GM23338 (cell line): Measurements from ENCODE around the gene LXN.

ENCODE experiments used
- CREB1 ChIP-seq: fragments of 250-450 bp; sonication (Bioruptor Pico); IDR thresholded peaks from 2 replicates; pipeline ENCODE4 v1.5.0; 2020; ENCODE audit warnings: low read depth, mild to moderate bottlenecking, moderate library complexity
- EZH2 ChIP-seq: fragments of 200-600 bp; sonication (generic); IDR thresholded peaks from one replicate; pipeline ENCODE4 v1.8.0; 2017; ENCODE audit warnings: antibody characterized with exemption, mild to moderate bottlenecking, low read depth; ENCODE audit not compliant: unreplicated experiment
- EZH2phosphoT487 ChIP-seq: fragments of 200-600 bp; sonication (generic); IDR thresholded peaks from one replicate; pipeline ENCODE4 v1.8.1; 2018; ENCODE audit warnings: antibody characterized with exemption; ENCODE audit not compliant: unreplicated experiment
- JUNB ChIP-seq: IDR thresholded peaks from one replicate; pipeline ENCODE4 v1.6.1; 2016; ENCODE audit warnings: antibody characterized with exemption; ENCODE audit not compliant: unreplicated experiment
- POLR2AphosphoS5 ChIP-seq: IDR thresholded peaks from 2 replicates; pipeline ENCODE4 v1.6.1; 2016; ENCODE audit warnings: antibody characterized with exemption, low read depth
- TF ChIP-seq, protein P1 (sequence below), 2 experiments: fragments of 200-600 bp in 1 of 2; sonication (generic) in 1 of 2; conservative IDR thresholded peaks; 2 replicates each; pipeline versions ENCODE4 v1.5.1 to v1.6.1; 2016 to 2017; ENCODE audit warnings: antibody characterized with exemption in 2 of 2, low read depth in 2 of 2, mild to moderate bottlenecking in 2 of 2, moderate library complexity in 1 of 2
- TF ChIP-seq, protein P2 (sequence below): IDR thresholded peaks from one replicate; pipeline ENCODE4 v1.6.1; 2018; ENCODE audit warnings: antibody characterized with exemption; ENCODE audit not compliant: unreplicated experiment

DNA sequence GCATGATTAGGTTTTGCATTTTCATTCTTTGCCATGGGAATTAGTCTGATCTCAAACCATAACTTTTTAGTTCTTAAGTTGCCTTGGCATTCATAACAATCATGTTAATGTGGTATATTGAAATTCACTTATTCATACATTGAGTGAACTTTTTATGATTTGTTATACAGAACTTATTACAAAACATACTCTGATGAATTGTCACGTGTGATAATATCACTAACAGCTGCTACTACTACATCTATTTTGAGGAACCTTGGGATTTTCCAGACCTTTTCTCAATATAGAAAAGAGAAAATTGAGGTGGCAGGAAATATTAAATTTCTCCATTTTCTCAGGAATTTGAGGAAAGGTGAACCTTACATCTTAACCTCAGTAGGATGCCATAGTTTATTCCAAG lies 9.2 kb downstream of the LXN start:
- TF ChIP-seq EZH2: no peak
- TF ChIP-seq EZH2phosphoT487: no peak
- no peak for TF ChIP-seq POLR2AphosphoS5
- TF ChIP-seq, protein P1, sequence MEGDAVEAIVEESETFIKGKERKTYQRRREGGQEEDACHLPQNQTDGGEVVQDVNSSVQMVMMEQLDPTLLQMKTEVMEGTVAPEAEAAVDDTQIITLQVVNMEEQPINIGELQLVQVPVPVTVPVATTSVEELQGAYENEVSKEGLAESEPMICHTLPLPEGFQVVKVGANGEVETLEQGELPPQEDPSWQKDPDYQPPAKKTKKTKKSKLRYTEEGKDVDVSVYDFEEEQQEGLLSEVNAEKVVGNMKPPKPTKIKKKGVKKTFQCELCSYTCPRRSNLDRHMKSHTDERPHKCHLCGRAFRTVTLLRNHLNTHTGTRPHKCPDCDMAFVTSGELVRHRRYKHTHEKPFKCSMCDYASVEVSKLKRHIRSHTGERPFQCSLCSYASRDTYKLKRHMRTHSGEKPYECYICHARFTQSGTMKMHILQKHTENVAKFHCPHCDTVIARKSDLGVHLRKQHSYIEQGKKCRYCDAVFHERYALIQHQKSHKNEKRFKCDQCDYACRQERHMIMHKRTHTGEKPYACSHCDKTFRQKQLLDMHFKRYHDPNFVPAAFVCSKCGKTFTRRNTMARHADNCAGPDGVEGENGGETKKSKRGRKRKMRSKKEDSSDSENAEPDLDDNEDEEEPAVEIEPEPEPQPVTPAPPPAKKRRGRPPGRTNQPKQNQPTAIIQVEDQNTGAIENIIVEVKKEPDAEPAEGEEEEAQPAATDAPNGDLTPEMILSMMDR (conservative IDR thresholded peaks at IDR 0.05; ENCODE audit: low read depth in 2 of 2): no peak
- TF ChIP-seq, protein P2, sequence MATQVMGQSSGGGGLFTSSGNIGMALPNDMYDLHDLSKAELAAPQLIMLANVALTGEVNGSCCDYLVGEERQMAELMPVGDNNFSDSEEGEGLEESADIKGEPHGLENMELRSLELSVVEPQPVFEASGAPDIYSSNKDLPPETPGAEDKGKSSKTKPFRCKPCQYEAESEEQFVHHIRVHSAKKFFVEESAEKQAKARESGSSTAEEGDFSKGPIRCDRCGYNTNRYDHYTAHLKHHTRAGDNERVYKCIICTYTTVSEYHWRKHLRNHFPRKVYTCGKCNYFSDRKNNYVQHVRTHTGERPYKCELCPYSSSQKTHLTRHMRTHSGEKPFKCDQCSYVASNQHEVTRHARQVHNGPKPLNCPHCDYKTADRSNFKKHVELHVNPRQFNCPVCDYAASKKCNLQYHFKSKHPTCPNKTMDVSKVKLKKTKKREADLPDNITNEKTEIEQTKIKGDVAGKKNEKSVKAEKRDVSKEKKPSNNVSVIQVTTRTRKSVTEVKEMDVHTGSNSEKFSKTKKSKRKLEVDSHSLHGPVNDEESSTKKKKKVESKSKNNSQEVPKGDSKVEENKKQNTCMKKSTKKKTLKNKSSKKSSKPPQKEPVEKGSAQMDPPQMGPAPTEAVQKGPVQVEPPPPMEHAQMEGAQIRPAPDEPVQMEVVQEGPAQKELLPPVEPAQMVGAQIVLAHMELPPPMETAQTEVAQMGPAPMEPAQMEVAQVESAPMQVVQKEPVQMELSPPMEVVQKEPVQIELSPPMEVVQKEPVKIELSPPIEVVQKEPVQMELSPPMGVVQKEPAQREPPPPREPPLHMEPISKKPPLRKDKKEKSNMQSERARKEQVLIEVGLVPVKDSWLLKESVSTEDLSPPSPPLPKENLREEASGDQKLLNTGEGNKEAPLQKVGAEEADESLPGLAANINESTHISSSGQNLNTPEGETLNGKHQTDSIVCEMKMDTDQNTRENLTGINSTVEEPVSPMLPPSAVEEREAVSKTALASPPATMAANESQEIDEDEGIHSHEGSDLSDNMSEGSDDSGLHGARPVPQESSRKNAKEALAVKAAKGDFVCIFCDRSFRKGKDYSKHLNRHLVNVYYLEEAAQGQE: no peak
- TF ChIP-seq CREB1: no peak
- no peak for TF ChIP-seq JUNB
